HEK293 (cell line): ENCODE measurements around the gene UBA7.

ENCODE experiments used
- CTCF ChIA-PET: fragments of 350-600 bp; formaldehyde crosslinking; extraction: SDS; loops from one replicate; lab custom pipeline; 2021; ENCODE audit warnings: antibody characterized with exemption; lab: Yijun Ruan, JAX
- POLR2A ChIA-PET: fragments of 300-600 bp; formaldehyde crosslinking; extraction: SDS; loops from one replicate; lab custom pipeline; 2020; ENCODE audit warnings: antibody characterized with exemption, inconsistent platforms; lab: Yijun Ruan, JAX
- H3K27ac ChIP-seq: fragments of 200-500 bp; sonication (Bioruptor generic); 2 replicates; pipeline ENCODE4 v1.5.1; 2014; ENCODE audit warnings: low read depth, low read length, control low read depth, inconsistent platforms; ENCODE audit errors: extremely low read depth
- H3K36me3 ChIP-seq, 2 experiments: fragments of 200-500 bp in 1 of 2; sonication (Bioruptor generic) in 1 of 2; 1 replicate in 1 of 2; 2 replicates in 1 of 2; pipeline ENCODE4 v1.5.1; 2014 to 2017; ENCODE audit warnings: inconsistent platforms in 2 of 2, low read length in 2 of 2; ENCODE audit not compliant: control insufficient read depth in 2 of 2, insufficient read depth in 1 of 2
- H3K4me1 ChIP-seq: fragments of 200-500 bp; sonication (Bioruptor generic); 2 replicates; pipeline ENCODE4 v1.5.1; 2014; ENCODE audit warnings: mild to moderate bottlenecking, low read length, inconsistent platforms; ENCODE audit not compliant: control insufficient read depth, insufficient read depth
- H3K4me3 ChIP-seq: 2 replicates; pipeline ENCODE4 v1.5.1; 2011; ENCODE audit warnings: low read depth, mild to moderate bottlenecking, control low read depth, low read length, moderate library complexity
- H3K9me3 ChIP-seq: fragments of 200-500 bp; sonication (Bioruptor generic); 2 replicates; pipeline ENCODE4 v1.5.1; 2014; ENCODE audit warnings: low read depth, low read length, inconsistent platforms; ENCODE audit not compliant: control insufficient read depth, insufficient read depth
- HOXC10 ChIP-seq: sonication (generic); formaldehyde crosslinking; IDR thresholded peaks from 2 replicates; pipeline ENCODE4 v1.8.1; 2023; ENCODE audit warnings: mild to moderate bottlenecking, missing genetic modification reagents
- OSR2 ChIP-seq: fragments of 450-650 bp; formaldehyde crosslinking; IDR thresholded peaks from 2 replicates; pipeline ENCODE4 v1.5.1; 2016; ENCODE audit warnings: missing biosample characterization, missing genetic modification characterization
- PRDM1 ChIP-seq: fragments of 450-650 bp; formaldehyde crosslinking; IDR thresholded peaks from 2 replicates; pipeline ENCODE4; 2016; ENCODE audit warnings: missing biosample characterization, missing genetic modification characterization
- SP2 ChIP-seq: fragments of 450-650 bp; formaldehyde crosslinking; IDR thresholded peaks from 2 replicates; pipeline ENCODE4 v1.5.1; 2016; ENCODE audit warnings: missing biosample characterization, missing genetic modification characterization
- ZBTB48 ChIP-seq: fragments of 450-650 bp; formaldehyde crosslinking; IDR thresholded peaks from 2 replicates; pipeline ENCODE4 v1.5.1; 2016; ENCODE audit warnings: missing biosample characterization, missing genetic modification characterization
- ZNF121 ChIP-seq: fragments of 450-650 bp; formaldehyde crosslinking; IDR thresholded peaks from 2 replicates; pipeline ENCODE4 v1.5.1; 2016; ENCODE audit warnings: missing biosample characterization, missing genetic modification characterization
- ZNF211 ChIP-seq: fragments of 450-650 bp; formaldehyde crosslinking; IDR thresholded peaks from 2 replicates; pipeline ENCODE4 v1.5.1; 2016; ENCODE audit warnings: low read depth, missing biosample characterization, missing genetic modification characterization
- ZNF311 ChIP-seq: fragments of 450-650 bp; formaldehyde crosslinking; IDR thresholded peaks from 2 replicates; pipeline ENCODE4 v1.5.1; 2017; ENCODE audit warnings: missing biosample characterization, missing genetic modification characterization, borderline replicate concordance
- ZNF555 ChIP-seq: fragments of 450-650 bp; formaldehyde crosslinking; conservative IDR thresholded peaks from 2 replicates; pipeline ENCODE4 v1.5.1; 2017; ENCODE audit warnings: missing biosample characterization, mild to moderate bottlenecking, missing genetic modification characterization, inconsistent platforms
- ZNF610 ChIP-seq: fragments of 450-650 bp; formaldehyde crosslinking; IDR thresholded peaks from 2 replicates; pipeline ENCODE4 v1.5.1; 2016; ENCODE audit warnings: missing biosample characterization, missing genetic modification characterization, borderline replicate concordance
- ZSCAN23 ChIP-seq: fragments of 450-650 bp; formaldehyde crosslinking; IDR thresholded peaks from 2 replicates; pipeline ENCODE4 v1.5.1; 2016; ENCODE audit warnings: missing biosample characterization, missing genetic modification characterization
- TF ChIP-seq, protein P1 (sequence below): fragments of 450-650 bp; formaldehyde crosslinking; IDR thresholded peaks from 2 replicates; pipeline ENCODE4 v1.5.1; 2016; ENCODE audit warnings: missing biosample characterization, missing genetic modification characterization, borderline replicate concordance
- TF ChIP-seq, protein P2 (sequence below): fragments of 450-650 bp; formaldehyde crosslinking; IDR thresholded peaks from 2 replicates; pipeline ENCODE4 v1.5.1; 2016; ENCODE audit warnings: missing biosample characterization, missing genetic modification characterization
- TF ChIP-seq, protein P3 (sequence below): fragments of 450-650 bp; formaldehyde crosslinking; IDR thresholded peaks from 2 replicates; pipeline ENCODE4; 2016; ENCODE audit warnings: missing biosample characterization, missing genetic modification characterization
- TF ChIP-seq, protein P4 (sequence below): fragments of 450-650 bp; formaldehyde crosslinking; IDR thresholded peaks from 2 replicates; pipeline ENCODE4 v1.5.1; 2017; ENCODE audit warnings: missing biosample characterization, missing genetic modification characterization

UBA7 gene

GRCh38 chr3:49769286-49769915 is 44.4 kb downstream of the UBA7 start:
- H3K9me3 ChIP-seq = no peaks in the 10 kb centered on the region
- ChIA-PET POLR2A (no interaction called here), CTCF (no interaction called here)
- peak; percentile 61; the same call in 1 of the 2 replicates for TF ChIP-seq PRDM1 (tag by site-specific recombination)
- TF ChIP-seq ZNF311 (tag by site-specific recombination) = no peak
- H3K36me3 ChIP-seq = peaks cover 0 to 9% of the 10 kb centered on the region in 2 experiments; a peak in 2 of 3 replicates
- H3K4me3 ChIP-seq = no peak overlapping the region
- no peaks in the 10 kb centered on the region for H3K4me1 ChIP-seq
- no peak overlapping the region for H3K27ac ChIP-seq

GRCh38 chr3:49763981-49764380 is 49.8 kb downstream of the UBA7 start:
- peak; percentile 44; the same call in 1 of the 2 replicates for TF ChIP-seq ZNF121 (tag by site-specific recombination)
- TF ChIP-seq SP2 (tag by site-specific recombination) = no peak
- no peak overlapping the region for H3K4me3 ChIP-seq
- ChIA-PET CTCF (no interaction called here), POLR2A (no interaction called here)
- no peak overlapping the region for H3K27ac ChIP-seq
- no peaks in the 10 kb centered on the region for H3K4me1 ChIP-seq
- H3K9me3 ChIP-seq = no peaks in the 10 kb centered on the region
- H3K36me3 ChIP-seq = peaks cover 0 to 3% of the 10 kb centered on the region in 2 experiments; a peak in 2 of 3 replicates

- Histone ChIP-seq H3K36me3 (peaks cover 0 to 3% of the 10 kb centered on the region in 2 experiments; a peak in 2 of 3 replicates), H3K4me3 (no peak overlapping the region), H3K4me1 (no peaks in the 10 kb centered on the region), H3K9me3 (no peaks in the 10 kb centered on the region), H3K27ac (no peak overlapping the region)
- POLR2A ChIA-PET = no interaction called here
- TF ChIP-seq, protein P1, sequence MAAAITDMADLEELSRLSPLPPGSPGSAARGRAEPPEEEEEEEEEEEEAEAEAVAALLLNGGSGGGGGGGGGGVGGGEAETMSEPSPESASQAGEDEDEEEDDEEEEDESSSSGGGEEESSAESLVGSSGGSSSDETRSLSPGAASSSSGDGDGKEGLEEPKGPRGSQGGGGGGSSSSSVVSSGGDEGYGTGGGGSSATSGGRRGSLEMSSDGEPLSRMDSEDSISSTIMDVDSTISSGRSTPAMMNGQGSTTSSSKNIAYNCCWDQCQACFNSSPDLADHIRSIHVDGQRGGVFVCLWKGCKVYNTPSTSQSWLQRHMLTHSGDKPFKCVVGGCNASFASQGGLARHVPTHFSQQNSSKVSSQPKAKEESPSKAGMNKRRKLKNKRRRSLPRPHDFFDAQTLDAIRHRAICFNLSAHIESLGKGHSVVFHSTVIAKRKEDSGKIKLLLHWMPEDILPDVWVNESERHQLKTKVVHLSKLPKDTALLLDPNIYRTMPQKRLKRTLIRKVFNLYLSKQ (tag by site-specific recombination) = no peak
- CTCF ChIA-PET = no interaction called here
Observed at GRCh38 chr3:49761661-49762060, 52.1 kb downstream of the UBA7 start.

GRCh38 chr3:49759226-49759625 is 54.5 kb downstream of the UBA7 start:
- H3K36me3 ChIP-seq = no peaks in the 10 kb centered on the region; a peak in 1 of 3 replicates
- no peak overlapping the region for H3K27ac ChIP-seq
- ChIA-PET CTCF (no interaction called here), POLR2A (no interaction called here)
- no peak overlapping the region for H3K4me3 ChIP-seq
- H3K9me3 ChIP-seq = no peaks in the 10 kb centered on the region
- TF ChIP-seq ZNF555 (tag by site-specific recombination) = no peak
- TF ChIP-seq ZBTB48 (tag by site-specific recombination) = no peak
- no peak for TF ChIP-seq HOXC10 (CRISPR knock-in tag)
- no peak for TF ChIP-seq ZNF211 (tag by site-specific recombination)
- TF ChIP-seq, protein P2, sequence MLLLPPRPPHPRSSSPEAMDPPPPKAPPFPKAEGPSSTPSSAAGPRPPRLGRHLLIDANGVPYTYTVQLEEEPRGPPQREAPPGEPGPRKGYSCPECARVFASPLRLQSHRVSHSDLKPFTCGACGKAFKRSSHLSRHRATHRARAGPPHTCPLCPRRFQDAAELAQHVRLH (tag by site-specific recombination) = no peak
- TF ChIP-seq, protein P3, sequence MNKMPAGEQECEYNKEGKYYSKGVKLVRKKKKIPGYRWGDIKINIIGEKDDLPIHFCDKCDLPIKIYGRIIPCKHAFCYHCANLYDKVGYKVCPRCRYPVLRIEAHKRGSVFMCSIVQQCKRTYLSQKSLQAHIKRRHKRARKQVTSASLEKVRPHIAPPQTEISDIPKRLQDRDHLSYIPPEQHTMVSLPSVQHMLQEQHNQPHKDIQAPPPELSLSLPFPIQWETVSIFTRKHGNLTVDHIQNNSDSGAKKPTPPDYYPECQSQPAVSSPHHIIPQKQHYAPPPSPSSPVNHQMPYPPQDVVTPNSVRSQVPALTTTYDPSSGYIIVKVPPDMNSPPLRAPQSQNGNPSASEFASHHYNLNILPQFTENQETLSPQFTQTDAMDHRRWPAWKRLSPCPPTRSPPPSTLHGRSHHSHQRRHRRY = no peak
- TF ChIP-seq OSR2 (tag by site-specific recombination) = no peak
- no peak for TF ChIP-seq ZNF610 (tag by site-specific recombination)
- TF ChIP-seq ZSCAN23 (tag by site-specific recombination) = no peak
- TF ChIP-seq, protein P4, sequence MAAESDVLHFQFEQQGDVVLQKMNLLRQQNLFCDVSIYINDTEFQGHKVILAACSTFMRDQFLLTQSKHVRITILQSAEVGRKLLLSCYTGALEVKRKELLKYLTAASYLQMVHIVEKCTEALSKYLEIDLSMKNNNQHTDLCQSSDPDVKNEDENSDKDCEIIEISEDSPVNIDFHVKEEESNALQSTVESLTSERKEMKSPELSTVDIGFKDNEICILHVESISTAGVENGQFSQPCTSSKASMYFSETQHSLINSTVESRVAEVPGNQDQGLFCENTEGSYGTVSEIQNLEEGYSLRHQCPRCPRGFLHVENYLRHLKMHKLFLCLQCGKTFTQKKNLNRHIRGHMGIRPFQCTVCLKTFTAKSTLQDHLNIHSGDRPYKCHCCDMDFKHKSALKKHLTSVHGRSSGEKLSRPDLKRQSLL (tag by site-specific recombination) = no peak
- TF ChIP-seq, all 188 proteins: peak for 0
- no peaks in the 10 kb centered on the region for H3K4me1 ChIP-seq
